Omental fat pad (tissue), 4 donors: Measurements from ENCODE around the gene CSTB. TPM values are rescaled to one million over a fixed set of nuclear protein-coding genes. Genes with fewer than 3 reads are reported as not detected.
A peak's percentile ranks its signal among the peaks of the same experiment; 100 is the strongest.

Experiments
- ATAC-seq: fragments of 150-250 bp; one replicate; pipeline ENCODE4 v1.9.1; 2016; ENCODE audit warnings: mild to moderate bottlenecking, moderate library complexity; ENCODE audit not compliant: low FRiP score
- DNase-seq: peaks from one replicate; pipeline ENCODE4 v3.0.0-alpha.2; 2019; ENCODE audit warnings: low spot score
- CTCF ChIP-seq, 3 donors: fragments of 450-650 bp; IDR thresholded peaks; one replicate each; pipeline ENCODE4 v1.5.1; 2016 to 2017; ENCODE audit warnings: antibody characterized with exemption in 3 of 3, mild to moderate bottlenecking in 3 of 3, moderate library complexity in 2 of 3
- total RNA-seq, 4 donors: library from RNA; depleted of rRNA; stranded (reverse); fragments of >200 nt; gene quantifications; one replicate each; pipeline ENCODE4 v1.1.0, GENCODE V29; 2016

The CSTB gene
- total RNA-seq, 4 donors from 2014 or later: 8.0 to 27.9 (median 17.7) TPM

DNA sequence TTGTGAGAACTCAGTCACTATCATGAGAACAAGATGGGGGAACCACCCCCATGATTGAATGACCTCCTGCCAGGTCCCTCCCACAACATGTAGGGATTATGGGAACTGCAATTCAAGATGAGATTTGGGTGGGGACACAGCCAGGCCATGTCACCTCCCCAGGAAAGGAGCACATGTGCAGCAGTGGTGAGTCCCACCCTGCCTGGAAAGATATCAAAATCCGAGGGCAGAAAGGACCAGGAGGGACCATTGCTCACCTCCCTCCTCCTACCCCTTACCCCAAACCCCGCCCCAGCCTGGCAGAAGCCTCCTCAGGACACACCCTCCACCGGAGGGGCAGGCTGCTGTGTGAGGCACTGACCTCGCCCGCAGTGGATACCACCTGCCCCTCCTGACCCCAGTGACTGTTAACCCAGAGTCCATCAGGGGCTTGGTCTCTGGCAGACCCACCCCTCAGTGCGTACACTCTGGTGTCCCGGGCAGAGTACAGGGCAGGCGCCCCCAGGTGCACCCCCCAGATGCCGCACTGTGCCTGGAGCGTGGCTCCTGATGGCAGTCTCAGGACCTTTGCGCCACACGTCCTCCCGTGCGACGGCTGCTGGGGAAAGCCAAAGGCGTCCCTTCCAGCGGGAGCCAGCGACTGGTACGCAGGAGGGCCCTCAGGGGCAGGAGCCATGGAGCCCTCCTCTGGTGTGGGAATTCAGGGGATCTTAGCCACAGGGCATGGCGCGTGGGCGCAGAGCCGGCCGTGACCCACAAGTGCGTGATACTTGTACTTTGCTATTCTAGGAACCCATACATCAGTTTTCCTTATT lies 36.3 kb downstream of the CSTB start:
- ATAC-seq (peak; percentile 5), DNase-seq (no peak)
- TF ChIP-seq CTCF (IDR thresholded peaks at IDR 0.05): no peak

DNA sequence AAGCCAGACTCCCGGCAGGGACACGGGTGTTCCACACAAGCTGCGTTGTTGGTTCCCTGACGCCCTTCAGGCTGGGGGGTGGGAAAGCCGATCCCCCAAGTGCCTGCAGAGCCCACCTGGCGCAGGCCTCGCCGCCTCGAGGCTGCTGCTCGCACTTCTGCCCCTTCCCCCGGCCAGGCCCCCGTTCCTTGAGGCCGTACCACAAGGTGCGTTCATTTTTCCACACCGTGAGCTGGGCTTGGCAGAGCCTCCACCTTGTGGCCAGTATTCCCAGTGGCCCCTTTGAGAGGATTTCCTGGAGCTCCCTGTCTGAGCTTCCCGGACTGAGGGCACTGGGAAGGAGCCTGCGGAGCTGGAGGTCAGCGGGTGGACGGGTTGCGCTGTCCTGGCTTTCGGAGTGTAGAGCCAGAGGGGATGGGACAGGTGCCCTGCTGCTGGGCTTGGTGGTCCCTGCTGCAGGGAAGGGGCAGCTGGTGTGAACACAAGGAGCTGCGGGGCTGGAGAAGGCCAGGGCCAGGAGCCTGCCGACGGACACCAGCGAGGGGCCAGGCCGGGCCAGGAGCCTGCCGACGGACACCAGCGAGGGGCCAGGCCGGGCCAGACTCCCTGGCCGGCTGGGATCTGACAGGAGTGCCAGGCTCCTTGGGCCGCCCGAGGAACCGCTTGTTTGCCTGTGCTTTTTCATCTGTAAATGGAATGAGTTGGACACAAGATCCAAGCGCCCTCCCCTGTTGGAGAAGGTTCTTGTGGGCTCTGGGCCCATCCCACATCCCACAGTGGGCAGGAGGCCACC lies 38.8 kb downstream of the CSTB start:
- no peak for ATAC-seq
- TF ChIP-seq CTCF (IDR thresholded peaks at IDR 0.05): no peak
- no peak for DNase-seq

GRCh38 chr21:43736224-43736883 lies 39.8 kb downstream of the CSTB start:
- no peak for TF ChIP-seq CTCF (IDR thresholded peaks at IDR 0.05)
- DNase-seq (no peak), ATAC-seq (no peak)

DNA sequence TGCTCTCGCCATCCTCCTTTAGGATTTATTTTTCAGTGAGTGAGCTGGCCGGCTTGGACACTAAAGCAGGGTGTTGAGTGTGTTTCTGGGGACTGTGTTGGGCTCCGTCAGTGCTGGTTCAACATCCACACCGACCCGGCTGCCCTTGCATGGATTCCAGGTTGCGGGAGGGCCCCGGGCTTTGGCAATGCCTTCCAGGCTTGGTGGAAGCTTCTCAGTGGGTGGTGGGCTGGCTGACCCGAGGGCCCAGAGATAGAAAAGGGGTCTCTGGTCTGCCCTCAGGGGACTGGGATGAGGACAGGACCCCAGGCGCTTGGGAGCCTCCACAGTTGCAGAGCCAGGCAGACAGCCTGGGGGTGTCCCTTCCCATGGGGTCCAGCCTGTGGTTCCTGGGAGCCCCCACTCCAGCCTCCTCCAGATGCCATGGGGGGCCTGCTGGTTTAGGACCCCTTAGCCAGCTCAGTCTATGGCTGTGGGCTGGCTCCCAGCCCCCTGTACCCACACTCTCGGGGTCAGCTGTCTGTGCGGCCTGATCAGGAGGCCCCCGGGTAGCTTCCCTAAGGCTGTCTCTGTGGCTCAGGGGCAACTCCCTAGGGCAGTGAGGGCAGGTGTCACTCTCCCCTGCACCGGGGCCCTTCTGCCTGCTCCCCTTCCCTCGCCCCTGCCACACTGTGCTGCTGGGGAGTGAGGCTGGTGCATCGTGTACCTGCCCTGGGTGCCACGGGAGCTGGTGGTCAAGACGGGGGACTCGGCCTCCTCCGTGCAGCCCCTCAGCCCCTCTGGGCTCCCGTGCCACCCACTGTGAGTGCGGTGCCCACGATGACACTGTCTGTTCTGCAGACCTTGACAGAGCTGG lies 40.6 kb downstream of the CSTB start:
- no peak for ATAC-seq
- TF ChIP-seq CTCF (IDR thresholded peaks at IDR 0.05): no peak
- no peak for DNase-seq

GRCh38 chr21:43734928-43735229 lies 41.2 kb downstream of the CSTB start:
- no peak for DNase-seq
- TF ChIP-seq CTCF (IDR thresholded peaks at IDR 0.05): no peak
- ATAC-seq: no peak

DNA sequence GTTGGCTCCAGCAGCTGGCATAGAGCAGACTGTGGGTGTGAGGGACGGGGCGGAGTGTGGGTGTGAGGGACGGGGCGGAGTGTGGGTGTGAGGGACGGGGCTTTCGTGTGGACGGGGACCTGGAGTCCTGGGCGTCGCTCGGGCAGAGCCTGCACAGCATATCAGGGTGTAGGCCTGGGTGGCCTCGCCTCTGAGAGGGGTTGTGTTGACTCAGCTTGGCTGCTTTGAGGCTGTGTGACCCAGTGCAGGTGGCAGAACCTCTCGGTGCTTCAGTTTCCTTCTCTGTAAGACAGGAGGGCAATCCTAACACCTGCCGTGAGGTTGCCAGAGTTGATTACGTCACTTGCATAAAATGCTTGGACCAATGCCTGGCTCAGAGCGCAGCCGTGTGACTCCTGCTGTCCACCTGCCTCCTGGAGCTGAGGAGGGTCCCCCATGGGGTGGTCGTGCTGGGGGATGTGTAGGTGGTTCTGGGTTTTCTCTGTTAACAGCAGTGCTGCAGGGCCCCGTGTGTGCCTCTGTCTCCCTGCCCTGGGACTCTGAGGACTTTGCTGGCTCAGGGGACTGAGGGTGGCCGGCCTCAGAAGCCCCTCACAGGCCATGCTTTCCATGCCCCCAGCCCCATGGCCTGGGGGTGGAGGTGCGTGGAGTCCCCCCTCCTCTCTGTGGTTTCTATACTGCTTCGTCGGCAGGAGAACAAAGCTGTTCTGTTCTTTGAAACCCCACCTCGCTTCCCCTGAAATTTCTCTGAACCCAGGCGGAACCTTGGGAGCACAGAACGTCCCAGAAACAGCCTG lies 41.8 kb downstream of the CSTB start:
- no peak for TF ChIP-seq CTCF (IDR thresholded peaks at IDR 0.05)
- peak; percentile 17 for ATAC-seq
- no peak for DNase-seq
